Liver (tissue), 3 donors: ENCODE data around the gene S100A4.

Experiments used
- GABPA ChIP-seq, 2 donors: IDR thresholded peaks in 1 of 2; conservative IDR thresholded peaks in 1 of 2; 2 replicates each; pipeline ENCODE4 v1.6.1; 2016; ENCODE audit warnings: antibody characterized with exemption in 2 of 2, mild to moderate bottlenecking in 1 of 2, moderate library complexity in 1 of 2
- HNF4A ChIP-seq, 2 donors: conservative IDR thresholded peaks; 2 replicates each; pipeline ENCODE4 v1.6.1; 2016; ENCODE audit warnings: antibody characterized with exemption in 2 of 2, mild to moderate bottlenecking in 2 of 2
- MAX ChIP-seq: IDR thresholded peaks from 2 replicates; pipeline ENCODE4 v1.6.1; 2016; ENCODE audit warnings: antibody characterized with exemption
- RAD21 ChIP-seq, 2 donors: IDR thresholded peaks; 2 replicates each; pipeline ENCODE4 v1.6.1; 2016; ENCODE audit warnings: antibody characterized with exemption in 2 of 2, mild to moderate bottlenecking in 2 of 2
- RXRA ChIP-seq, 2 donors: IDR thresholded peaks; 2 replicates each; pipeline ENCODE4 v1.6.1; 2017 to 2018; ENCODE audit warnings: antibody characterized with exemption in 2 of 2, mild to moderate bottlenecking in 1 of 2
- SP1 ChIP-seq: IDR thresholded peaks from 2 replicates; pipeline ENCODE4 v1.6.1; 2018; ENCODE audit warnings: antibody characterized with exemption, mild to moderate bottlenecking
- TF ChIP-seq, protein P1 (sequence below): IDR thresholded peaks from 2 replicates; pipeline ENCODE4 v1.6.1; 2016; ENCODE audit warnings: antibody characterized with exemption, mild to moderate bottlenecking
- TF ChIP-seq, protein P2 (sequence below): fragments of 150-350 bp; IDR thresholded peaks from 2 replicates; pipeline ENCODE4 v1.5.1; 2017; ENCODE audit warnings: improper control_type of control experiment, low read depth, low read length; ENCODE audit not compliant: missing input control
- TF ChIP-seq, protein P3 (sequence below): IDR thresholded peaks from 2 replicates; pipeline ENCODE4 v1.6.1; 2016; ENCODE audit warnings: antibody characterized with exemption
- TF ChIP-seq, protein P4 (sequence below): IDR thresholded peaks from 2 replicates; pipeline ENCODE4 v1.6.1; 2016; ENCODE audit warnings: antibody characterized with exemption
- donor health status: healthy.
- donor health status: healthy.

DNA sequence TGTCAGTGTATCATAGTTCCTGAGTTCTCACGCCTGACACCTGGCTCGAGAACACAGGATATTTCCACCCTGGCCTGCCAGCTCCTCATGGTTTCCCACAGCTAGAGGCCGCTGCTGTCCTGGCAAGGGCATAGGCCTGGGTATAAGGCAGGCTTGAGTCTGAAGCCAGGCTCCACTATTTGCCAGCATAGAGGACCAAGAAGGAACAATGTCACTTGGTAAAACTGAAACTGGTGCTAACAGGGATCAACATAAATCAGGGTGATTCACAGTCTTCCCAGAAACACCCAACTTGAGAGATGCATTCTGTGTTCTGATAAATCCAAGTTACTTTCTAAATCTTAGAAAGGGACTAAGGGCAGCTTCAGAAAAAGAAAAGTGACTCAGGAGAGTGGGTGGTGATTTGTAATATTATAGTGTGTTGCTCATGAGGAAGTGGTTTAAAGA, 27.0 kb upstream of the S100A4 start:
- TF ChIP-seq, protein P1, sequence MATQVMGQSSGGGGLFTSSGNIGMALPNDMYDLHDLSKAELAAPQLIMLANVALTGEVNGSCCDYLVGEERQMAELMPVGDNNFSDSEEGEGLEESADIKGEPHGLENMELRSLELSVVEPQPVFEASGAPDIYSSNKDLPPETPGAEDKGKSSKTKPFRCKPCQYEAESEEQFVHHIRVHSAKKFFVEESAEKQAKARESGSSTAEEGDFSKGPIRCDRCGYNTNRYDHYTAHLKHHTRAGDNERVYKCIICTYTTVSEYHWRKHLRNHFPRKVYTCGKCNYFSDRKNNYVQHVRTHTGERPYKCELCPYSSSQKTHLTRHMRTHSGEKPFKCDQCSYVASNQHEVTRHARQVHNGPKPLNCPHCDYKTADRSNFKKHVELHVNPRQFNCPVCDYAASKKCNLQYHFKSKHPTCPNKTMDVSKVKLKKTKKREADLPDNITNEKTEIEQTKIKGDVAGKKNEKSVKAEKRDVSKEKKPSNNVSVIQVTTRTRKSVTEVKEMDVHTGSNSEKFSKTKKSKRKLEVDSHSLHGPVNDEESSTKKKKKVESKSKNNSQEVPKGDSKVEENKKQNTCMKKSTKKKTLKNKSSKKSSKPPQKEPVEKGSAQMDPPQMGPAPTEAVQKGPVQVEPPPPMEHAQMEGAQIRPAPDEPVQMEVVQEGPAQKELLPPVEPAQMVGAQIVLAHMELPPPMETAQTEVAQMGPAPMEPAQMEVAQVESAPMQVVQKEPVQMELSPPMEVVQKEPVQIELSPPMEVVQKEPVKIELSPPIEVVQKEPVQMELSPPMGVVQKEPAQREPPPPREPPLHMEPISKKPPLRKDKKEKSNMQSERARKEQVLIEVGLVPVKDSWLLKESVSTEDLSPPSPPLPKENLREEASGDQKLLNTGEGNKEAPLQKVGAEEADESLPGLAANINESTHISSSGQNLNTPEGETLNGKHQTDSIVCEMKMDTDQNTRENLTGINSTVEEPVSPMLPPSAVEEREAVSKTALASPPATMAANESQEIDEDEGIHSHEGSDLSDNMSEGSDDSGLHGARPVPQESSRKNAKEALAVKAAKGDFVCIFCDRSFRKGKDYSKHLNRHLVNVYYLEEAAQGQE: no peak
- TF ChIP-seq, protein P2, sequence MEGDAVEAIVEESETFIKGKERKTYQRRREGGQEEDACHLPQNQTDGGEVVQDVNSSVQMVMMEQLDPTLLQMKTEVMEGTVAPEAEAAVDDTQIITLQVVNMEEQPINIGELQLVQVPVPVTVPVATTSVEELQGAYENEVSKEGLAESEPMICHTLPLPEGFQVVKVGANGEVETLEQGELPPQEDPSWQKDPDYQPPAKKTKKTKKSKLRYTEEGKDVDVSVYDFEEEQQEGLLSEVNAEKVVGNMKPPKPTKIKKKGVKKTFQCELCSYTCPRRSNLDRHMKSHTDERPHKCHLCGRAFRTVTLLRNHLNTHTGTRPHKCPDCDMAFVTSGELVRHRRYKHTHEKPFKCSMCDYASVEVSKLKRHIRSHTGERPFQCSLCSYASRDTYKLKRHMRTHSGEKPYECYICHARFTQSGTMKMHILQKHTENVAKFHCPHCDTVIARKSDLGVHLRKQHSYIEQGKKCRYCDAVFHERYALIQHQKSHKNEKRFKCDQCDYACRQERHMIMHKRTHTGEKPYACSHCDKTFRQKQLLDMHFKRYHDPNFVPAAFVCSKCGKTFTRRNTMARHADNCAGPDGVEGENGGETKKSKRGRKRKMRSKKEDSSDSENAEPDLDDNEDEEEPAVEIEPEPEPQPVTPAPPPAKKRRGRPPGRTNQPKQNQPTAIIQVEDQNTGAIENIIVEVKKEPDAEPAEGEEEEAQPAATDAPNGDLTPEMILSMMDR: peak; percentile 95
- peak in 1 of 2 donors; percentile 38 for TF ChIP-seq HNF4A (conservative IDR thresholded peaks at IDR 0.05)
- peak; percentile 98 to 100 for TF ChIP-seq RAD21 (IDR thresholded peaks at IDR 0.05)
- TF ChIP-seq SP1: peak; percentile 20
- TF ChIP-seq, protein P3, sequence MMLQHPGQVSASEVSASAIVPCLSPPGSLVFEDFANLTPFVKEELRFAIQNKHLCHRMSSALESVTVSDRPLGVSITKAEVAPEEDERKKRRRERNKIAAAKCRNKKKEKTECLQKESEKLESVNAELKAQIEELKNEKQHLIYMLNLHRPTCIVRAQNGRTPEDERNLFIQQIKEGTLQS: no peak
- TF ChIP-seq MAX: no peak
- TF ChIP-seq RXRA (IDR thresholded peaks at IDR 0.05): peak in 1 of 2 donors; percentile 25
- TF ChIP-seq, protein P4, sequence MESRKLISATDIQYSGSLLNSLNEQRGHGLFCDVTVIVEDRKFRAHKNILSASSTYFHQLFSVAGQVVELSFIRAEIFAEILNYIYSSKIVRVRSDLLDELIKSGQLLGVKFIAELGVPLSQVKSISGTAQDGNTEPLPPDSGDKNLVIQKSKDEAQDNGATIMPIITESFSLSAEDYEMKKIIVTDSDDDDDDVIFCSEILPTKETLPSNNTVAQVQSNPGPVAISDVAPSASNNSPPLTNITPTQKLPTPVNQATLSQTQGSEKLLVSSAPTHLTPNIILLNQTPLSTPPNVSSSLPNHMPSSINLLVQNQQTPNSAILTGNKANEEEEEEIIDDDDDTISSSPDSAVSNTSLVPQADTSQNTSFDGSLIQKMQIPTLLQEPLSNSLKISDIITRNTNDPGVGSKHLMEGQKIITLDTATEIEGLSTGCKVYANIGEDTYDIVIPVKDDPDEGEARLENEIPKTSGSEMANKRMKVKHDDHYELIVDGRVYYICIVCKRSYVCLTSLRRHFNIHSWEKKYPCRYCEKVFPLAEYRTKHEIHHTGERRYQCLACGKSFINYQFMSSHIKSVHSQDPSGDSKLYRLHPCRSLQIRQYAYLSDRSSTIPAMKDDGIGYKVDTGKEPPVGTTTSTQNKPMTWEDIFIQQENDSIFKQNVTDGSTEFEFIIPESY: no peak
- no peak for TF ChIP-seq GABPA (IDR thresholded peaks at IDR 0.05 in 1 of 2, conservative IDR thresholded peaks at IDR 0.05 in 1 of 2)
